OCI-LY3 (cell line): ENCODE data around the gene CAPG.

Source experiments
- CTCF ChIP-seq: fragments of 200-600, 300-600 bp; sonication (generic); IDR thresholded peaks from 2 replicates; pipeline ENCODE4 v1.5.1; 2014; ENCODE audit warnings: antibody characterized with exemption, low read length, low read depth
- EZH2phosphoT487 ChIP-seq: fragments of 200-600 bp; shearing (Covaris generic); IDR thresholded peaks from 2 replicates; pipeline ENCODE4 v1.6.1; 2018; ENCODE audit warnings: antibody characterized with exemption, mixed run types, low read depth

GRCh38 chr2:85439986-85440385 is 29.8 kb upstream of the CAPG start:
- TF ChIP-seq CTCF, result no peak
- TF ChIP-seq EZH2phosphoT487, result no peak
